ENCODE results near the gene POU6F2. TPM values are rescaled to one million over a fixed set of nuclear protein-coding genes. Genes with fewer than 3 reads are reported as not detected.

Gene POU6F2
- total RNA-seq, 1 donor from 2014 or later = 0.16 TPM

DNA sequence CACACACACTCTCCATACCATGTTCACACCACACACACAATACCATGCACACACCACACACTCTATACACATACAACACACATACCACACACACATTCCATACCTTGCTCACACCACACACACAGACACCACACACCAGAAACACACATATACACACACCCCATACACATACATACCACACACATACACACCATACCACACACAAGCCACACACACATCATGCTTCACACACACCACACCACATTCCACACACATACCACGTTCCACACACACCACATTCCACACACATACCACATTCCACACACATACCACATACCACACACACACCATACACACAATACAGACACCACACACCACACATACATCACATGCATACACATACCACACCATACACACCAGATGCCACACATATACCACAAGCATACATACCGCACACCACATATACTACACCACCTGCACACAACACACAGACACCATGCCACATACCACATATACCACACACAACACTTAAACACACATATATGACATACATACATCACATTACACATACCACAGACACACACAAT, 282.7 kb downstream of the POU6F2 start:
- no peaks in the 10 kb centered on the region for H3K36me3 Mint-ChIP-seq (ENCODE audit: low read depth)
- H3K4me3 Mint-ChIP-seq = no peak overlapping the region
- no peak for DNase-seq
- no peaks in the 10 kb centered on the region for H3K27me3 Mint-ChIP-seq
- H3K4me1 Mint-ChIP-seq = no peaks in the 10 kb centered on the region
- intact Hi-C loops (cut with micrococcal nuclease) = no loop called here
- H3K9me3 Mint-ChIP-seq = no peaks in the 10 kb centered on the region
- no peak overlapping the region for H3K27ac Mint-ChIP-seq

DNA sequence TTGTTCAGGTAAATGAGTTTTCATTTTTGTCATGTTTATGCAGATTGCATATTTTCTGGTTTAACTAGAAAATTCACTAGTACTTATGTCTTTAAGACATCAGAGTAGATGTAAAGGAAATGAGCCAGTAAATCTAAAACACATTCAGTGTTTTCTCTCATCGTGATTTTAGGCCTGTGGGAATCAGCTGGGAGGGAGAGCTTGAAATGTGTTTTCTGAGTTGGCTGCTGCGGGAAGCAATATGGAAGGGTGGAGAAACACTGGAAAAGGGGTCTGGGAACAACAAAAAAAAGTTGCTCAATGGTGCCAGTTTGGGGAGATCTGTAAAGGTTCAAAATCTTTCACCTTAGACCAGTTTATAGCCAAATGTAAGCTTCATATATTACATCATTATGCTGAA, 284.1 kb downstream of the POU6F2 start:
- no peaks in the 10 kb centered on the region for H3K9me3 Mint-ChIP-seq
- H3K4me3 Mint-ChIP-seq = no peak overlapping the region
- intact Hi-C loops (cut with micrococcal nuclease) = no loop called here
- no peaks in the 10 kb centered on the region for H3K36me3 Mint-ChIP-seq (ENCODE audit: low read depth)
- no peaks in the 10 kb centered on the region for H3K27me3 Mint-ChIP-seq
- DNase-seq = no peak
- no peak overlapping the region for H3K27ac Mint-ChIP-seq
- no peaks in the 10 kb centered on the region for H3K4me1 Mint-ChIP-seq

- Mint-ChIP-seq H3K27ac (no peak overlapping the region), H3K9me3 (no peaks in the 10 kb centered on the region), H3K27me3 (no peaks in the 10 kb centered on the region), H3K36me3 (ENCODE audit: low read depth) (no peaks in the 10 kb centered on the region), H3K4me1 (no peaks in the 10 kb centered on the region), H3K4me3 (no peak overlapping the region)
- intact Hi-C loops (cut with micrococcal nuclease) = no loop called here
- DNase-seq = no peak
These were observed 288.2 kb downstream of the POU6F2 start for GRCh38 chr7:39265641-39266591.

DNA sequence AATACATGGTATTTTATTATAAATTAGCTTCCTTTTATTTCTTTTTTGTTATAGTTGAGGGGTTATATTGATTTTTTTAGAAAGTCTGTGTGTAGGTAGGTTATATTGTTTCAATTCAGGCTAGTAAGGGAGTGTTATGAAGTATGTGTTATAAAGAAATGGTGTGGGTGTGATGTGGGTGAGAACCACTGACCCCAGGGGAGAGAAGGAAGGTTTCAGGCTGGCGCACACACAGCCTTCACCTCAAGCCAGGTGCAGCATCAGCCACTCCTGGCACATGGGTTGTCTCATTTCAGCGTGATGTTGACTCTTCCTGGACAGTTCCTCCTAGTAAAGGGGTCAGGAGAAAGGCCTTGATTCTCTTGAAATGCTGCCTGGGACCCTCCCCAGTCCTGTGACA, 291.3 kb downstream of the POU6F2 start:
- DNase-seq = no peak
- Mint-ChIP-seq H3K36me3 (ENCODE audit: low read depth) (no peaks in the 10 kb centered on the region), H3K4me3 (no peak overlapping the region), H3K4me1 (no peaks in the 10 kb centered on the region), H3K27me3 (no peaks in the 10 kb centered on the region), H3K9me3 (no peaks in the 10 kb centered on the region), H3K27ac (no peak overlapping the region)
- intact Hi-C loops (cut with micrococcal nuclease) = no loop called here

GRCh38 chr7:39270018-39270417, 292.3 kb downstream of the POU6F2 start:
- DNase-seq = no peak
- Mint-ChIP-seq H3K27ac (no peak overlapping the region), H3K27me3 (no peaks in the 10 kb centered on the region), H3K9me3 (no peaks in the 10 kb centered on the region), H3K4me1 (no peaks in the 10 kb centered on the region), H3K36me3 (ENCODE audit: low read depth) (no peaks in the 10 kb centered on the region), H3K4me3 (no peak overlapping the region)
- intact Hi-C loops (cut with micrococcal nuclease) = no loop called here

GRCh38 chr7:39271402-39271801, 293.7 kb downstream of the POU6F2 start:
- no peaks in the 10 kb centered on the region for H3K36me3 Mint-ChIP-seq (ENCODE audit: low read depth)
- H3K27me3 Mint-ChIP-seq = no peaks in the 10 kb centered on the region
- intact Hi-C loops (cut with micrococcal nuclease) = no loop called here
- DNase-seq = no peak
- H3K4me1 Mint-ChIP-seq = no peaks in the 10 kb centered on the region
- no peaks in the 10 kb centered on the region for H3K9me3 Mint-ChIP-seq
- H3K4me3 Mint-ChIP-seq = no peak overlapping the region
- H3K27ac Mint-ChIP-seq = no peak overlapping the region

DNA sequence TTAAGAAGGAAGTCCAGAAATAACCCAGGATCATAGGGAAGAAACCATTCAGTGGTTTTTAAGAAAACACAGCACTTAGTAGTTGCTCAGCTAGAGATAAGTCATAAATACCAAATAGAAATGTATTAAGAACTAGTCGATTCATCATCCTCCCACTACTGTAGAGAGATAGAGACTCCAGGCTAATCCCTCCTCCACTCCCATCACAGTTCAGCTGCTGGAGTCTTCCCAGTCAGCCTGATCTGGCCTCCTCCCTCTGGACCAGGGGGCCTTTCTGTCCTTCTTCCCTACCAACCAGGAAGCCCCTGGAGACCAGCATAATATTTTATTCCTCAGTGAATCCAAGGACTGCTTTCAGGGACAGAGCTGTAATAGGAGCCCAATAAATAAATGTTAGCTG, 294.4 kb downstream of the POU6F2 start:
- no peaks in the 10 kb centered on the region for H3K27me3 Mint-ChIP-seq
- intact Hi-C loops (cut with micrococcal nuclease) = no loop called here
- no peak overlapping the region for H3K27ac Mint-ChIP-seq
- no peaks in the 10 kb centered on the region for H3K9me3 Mint-ChIP-seq
- no peaks in the 10 kb centered on the region for H3K36me3 Mint-ChIP-seq (ENCODE audit: low read depth)
- H3K4me3 Mint-ChIP-seq = no peak overlapping the region
- H3K4me1 Mint-ChIP-seq = no peaks in the 10 kb centered on the region
- no peak for DNase-seq

DNA sequence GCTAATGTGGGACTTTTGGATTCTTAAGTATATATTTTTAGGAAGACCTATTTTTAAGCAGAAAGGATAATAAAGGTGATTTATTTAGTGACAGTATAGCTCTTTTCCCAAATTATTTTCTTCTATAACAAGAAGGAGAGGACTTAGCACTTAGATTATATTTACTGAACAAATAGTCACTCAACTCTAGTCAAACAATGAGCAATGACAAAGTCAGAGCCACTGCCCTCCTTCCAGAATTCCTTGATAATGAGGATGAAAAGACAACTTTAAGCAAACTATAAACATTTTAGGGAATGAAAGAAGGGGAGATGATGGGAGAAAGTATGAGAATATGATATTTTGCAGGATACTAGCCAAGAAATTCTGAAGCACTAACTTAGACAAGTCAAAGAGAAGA, 295.0 kb downstream of the POU6F2 start:
- intact Hi-C loops (cut with micrococcal nuclease) = no loop called here
- H3K36me3 Mint-ChIP-seq (ENCODE audit: low read depth) = no peaks in the 10 kb centered on the region
- no peaks in the 10 kb centered on the region for H3K4me1 Mint-ChIP-seq
- no peak for DNase-seq
- no peak overlapping the region for H3K27ac Mint-ChIP-seq
- H3K9me3 Mint-ChIP-seq = no peaks in the 10 kb centered on the region
- H3K4me3 Mint-ChIP-seq = no peak overlapping the region
- H3K27me3 Mint-ChIP-seq = no peaks in the 10 kb centered on the region

DNA sequence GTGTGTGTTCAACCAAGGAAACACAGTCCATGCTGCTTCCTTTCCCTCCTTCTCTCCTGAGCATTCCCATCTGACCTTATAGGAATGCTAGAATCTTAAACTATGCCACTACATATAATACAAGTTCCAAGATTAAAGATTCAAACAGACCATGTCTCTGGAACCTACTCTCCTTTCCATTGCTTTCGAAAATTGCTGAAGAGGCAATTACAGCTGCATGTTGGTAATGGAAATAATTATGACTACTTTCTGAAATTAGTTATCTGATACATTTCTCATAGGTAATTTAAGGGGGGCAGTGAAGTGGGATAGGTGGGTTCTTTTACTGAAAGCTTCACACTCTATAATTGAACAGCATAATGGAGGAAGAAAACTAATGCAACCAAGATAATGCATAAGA, 302.6 kb downstream of the POU6F2 start:
- Mint-ChIP-seq H3K4me1 (no peaks in the 10 kb centered on the region), H3K27ac (no peak overlapping the region), H3K27me3 (peaks cover 4% of the 10 kb centered on the region), H3K4me3 (no peak overlapping the region), H3K9me3 (no peaks in the 10 kb centered on the region), H3K36me3 (ENCODE audit: low read depth) (no peaks in the 10 kb centered on the region)
- intact Hi-C loops (cut with micrococcal nuclease) = no loop called here
- DNase-seq = no peak

GRCh38 chr7:39285256-39285655, 307.5 kb downstream of the POU6F2 start:
- no peak for DNase-seq
- intact Hi-C loops (cut with micrococcal nuclease) = no loop called here
- no peak overlapping the region for H3K27ac Mint-ChIP-seq
- no peaks in the 10 kb centered on the region for H3K9me3 Mint-ChIP-seq
- no peak overlapping the region for H3K4me3 Mint-ChIP-seq
- H3K36me3 Mint-ChIP-seq (ENCODE audit: low read depth) = no peaks in the 10 kb centered on the region
- peaks cover 6% of the 10 kb centered on the region for H3K27me3 Mint-ChIP-seq
- H3K4me1 Mint-ChIP-seq = no peaks in the 10 kb centered on the region

DNA sequence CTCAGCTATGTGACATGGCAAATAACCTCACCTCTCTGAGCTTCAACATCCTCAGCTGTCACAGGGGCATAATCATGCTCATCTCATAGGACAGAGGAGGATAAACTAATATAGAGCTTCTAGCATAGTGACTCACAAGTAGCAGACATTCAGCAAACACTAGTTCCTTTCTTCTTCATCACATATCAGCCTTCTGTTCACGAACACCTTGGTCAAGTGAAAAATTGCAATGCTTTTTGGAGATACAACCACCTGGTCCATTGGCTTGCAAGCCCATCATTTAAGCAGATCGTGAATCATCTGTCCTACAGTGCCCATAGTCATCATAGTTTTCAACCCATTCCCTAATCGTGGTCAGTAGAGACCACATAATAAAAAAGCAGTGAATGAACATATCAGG, 310.6 kb downstream of the POU6F2 start:
- no peaks in the 10 kb centered on the region for H3K4me1 Mint-ChIP-seq
- no peak for DNase-seq
- H3K9me3 Mint-ChIP-seq = no peaks in the 10 kb centered on the region
- peaks cover 3% of the 10 kb centered on the region for H3K27me3 Mint-ChIP-seq
- intact Hi-C loops (cut with micrococcal nuclease) = no loop called here
- H3K36me3 Mint-ChIP-seq (ENCODE audit: low read depth) = no peaks in the 10 kb centered on the region
- H3K27ac Mint-ChIP-seq = no peak overlapping the region
- no peak overlapping the region for H3K4me3 Mint-ChIP-seq

- Mint-ChIP-seq H3K36me3 (ENCODE audit: low read depth) (no peaks in the 10 kb centered on the region), H3K4me3 (no peak overlapping the region), H3K27me3 (peaks cover 2% of the 10 kb centered on the region), H3K4me1 (no peaks in the 10 kb centered on the region), H3K9me3 (no peaks in the 10 kb centered on the region), H3K27ac (no peak overlapping the region)
- intact Hi-C loops (cut with micrococcal nuclease) = no loop called here
- no peak for DNase-seq
These were observed 314.1 kb downstream of the POU6F2 start for GRCh38 chr7:39291628-39292410.

- Mint-ChIP-seq H3K4me1 (no peaks in the 10 kb centered on the region), H3K36me3 (ENCODE audit: low read depth) (no peaks in the 10 kb centered on the region), H3K27ac (no peak overlapping the region), H3K4me3 (no peak overlapping the region), H3K27me3 (peaks cover 2% of the 10 kb centered on the region), H3K9me3 (no peaks in the 10 kb centered on the region)
- no peak for DNase-seq
- intact Hi-C loops (cut with micrococcal nuclease) = no loop called here
These were observed 315.5 kb downstream of the POU6F2 start for GRCh38 chr7:39293056-39293823.
